Hepatocyte (in vitro differentiated cells): Measurements from ENCODE around the gene RGS18. TPM values are rescaled to one million over a fixed set of nuclear protein-coding genes. Genes with fewer than 3 reads are reported as not detected.

Experiments
- DNase-seq: peaks from one replicate; pipeline ENCODE4 v3.0.0-alpha.2; 2016; ENCODE audit warnings: low spot score
- H2AFZ ChIP-seq: fragments of 200-600 bp; sonication (generic); 2 replicates; pipeline ENCODE4 v1.6.0; 2016; ENCODE audit warnings: antibody characterized with exemption, mild to moderate bottlenecking
- H3K27ac ChIP-seq: fragments of 200-600 bp; sonication (generic); 2 replicates; pipeline ENCODE4 v1.5.1; 2016; ENCODE audit warnings: mild to moderate bottlenecking
- H3K27me3 ChIP-seq: fragments of 200-600 bp; sonication (generic); 2 replicates; pipeline ENCODE4 v1.6.1; 2016
- H3K36me3 ChIP-seq: fragments of 200-600 bp; sonication (generic); replicated peaks from 2 replicates; pipeline ENCODE4 v1.5.1; 2016; ENCODE audit warnings: low read depth; ENCODE audit not compliant: insufficient read depth
- H3K4me1 ChIP-seq: fragments of 200-600 bp; sonication (generic); 2 replicates; pipeline ENCODE4 v1.5.1; 2016; ENCODE audit warnings: mild to moderate bottlenecking, moderate library complexity; ENCODE audit not compliant: insufficient read depth
- H3K4me2 ChIP-seq: fragments of 200-600 bp; sonication (generic); 2 replicates; pipeline ENCODE4 v1.6.0; 2016
- H3K4me3 ChIP-seq: fragments of 200-600 bp; sonication (generic); 2 replicates; pipeline ENCODE4 v1.5.1; 2016; ENCODE audit warnings: mild to moderate bottlenecking
- H3K79me2 ChIP-seq: fragments of 200-600 bp; sonication (generic); 2 replicates; pipeline ENCODE4 v1.6.0; 2017; ENCODE audit warnings: mild to moderate bottlenecking
- H3K9me2 ChIP-seq: fragments of 200-600 bp; sonication (generic); replicated peaks from 2 replicates; pipeline ENCODE4 v1.6.0; 2017; ENCODE audit warnings: mild to moderate bottlenecking; ENCODE audit not compliant: insufficient read depth
- H3K9me3 ChIP-seq: fragments of 200-600 bp; sonication (generic); 2 replicates; pipeline ENCODE4 v1.5.1; 2016; ENCODE audit warnings: low read depth, mild to moderate bottlenecking
- H4K20me1 ChIP-seq: fragments of 200-600 bp; sonication (generic); 2 replicates; pipeline ENCODE4 v1.6.0; 2016; ENCODE audit warnings: mild to moderate bottlenecking; ENCODE audit not compliant: insufficient read depth, poor library complexity, severe bottlenecking
- EZH2 ChIP-seq: fragments of 200-600 bp; sonication (generic); IDR thresholded peaks from 2 replicates; pipeline ENCODE4 v1.6.1; 2016; ENCODE audit warnings: antibody characterized with exemption, mild to moderate bottlenecking, borderline replicate concordance
- EZH2phosphoT487 ChIP-seq: fragments of 200-600 bp; sonication (generic); IDR thresholded peaks from one replicate; pipeline ENCODE4 v1.6.1; 2018; ENCODE audit warnings: antibody characterized with exemption, mild to moderate bottlenecking, low read depth, moderate library complexity; ENCODE audit not compliant: unreplicated experiment, severe bottlenecking
- WGBS: methylation state at CpG from one replicate; pipeline ENCODE4 v1.1.6; 2016; ENCODE audit warnings: low lambda C conversion rate; ENCODE audit errors: missing lambda C conversion rate; 5-methylcytosine and 5-hydroxymethylcytosine counted together
- polyA plus RNA-seq: library from polyadenylated mRNA; unstranded; fragments of >200 nt; fragmentation: Nextera tagmentation; extraction: Ambion mirVana; gene quantifications from 2 replicates; pipeline ENCODE4 v1.2.1, GENCODE V29; 2016
- total RNA-seq: library from RNA; depleted of rRNA; stranded (reverse); fragments of >200 nt; gene quantifications from 2 replicates; pipeline ENCODE4 v1.2.3, GENCODE V29; 2014
- TF ChIP-seq, protein P1 (sequence below): fragments of 200-600 bp; sonication (generic); IDR thresholded peaks from 2 replicates; pipeline ENCODE4 v1.5.1; 2016; ENCODE audit warnings: antibody characterized with exemption, mild to moderate bottlenecking; ENCODE audit not compliant: poor library complexity

Gene RGS18
- total and polyA plus RNA-seq, 2 experiments from 2014 or later = 0.13 TPM; not detected in 1

DNA sequence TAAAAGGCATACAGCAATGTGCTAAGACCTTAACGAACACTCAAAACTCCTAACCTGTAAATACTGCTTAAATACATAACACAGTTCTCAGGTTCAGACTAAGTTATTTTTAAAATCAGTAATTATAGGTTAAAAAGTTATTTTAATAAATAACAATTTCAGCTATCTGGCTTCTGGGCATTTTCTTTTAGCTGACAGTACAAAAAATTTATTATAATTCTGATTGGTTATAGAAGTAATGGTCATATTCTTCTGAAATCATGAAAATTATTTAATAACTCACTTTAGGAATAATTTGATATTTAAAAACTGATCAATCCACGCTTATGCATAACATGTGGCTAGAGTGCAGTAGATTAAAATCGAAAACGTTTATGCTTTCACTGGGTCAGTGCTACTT is 10.7 kb downstream of the RGS18 start:
- no peak for DNase-seq
- H3K4me2 ChIP-seq = no peak overlapping the region
- no peak overlapping the region for H2AFZ ChIP-seq
- 91% methylated on average over 4 of the region's 4 CpGs for WGBS
- no peak overlapping the region for H3K27ac ChIP-seq
- H4K20me1 ChIP-seq = no peaks in the 10 kb centered on the region
- no peaks in the 10 kb centered on the region for H3K36me3 ChIP-seq
- TF ChIP-seq EZH2phosphoT487 (no peak), EZH2 (no peak)
- TF ChIP-seq, protein P1, sequence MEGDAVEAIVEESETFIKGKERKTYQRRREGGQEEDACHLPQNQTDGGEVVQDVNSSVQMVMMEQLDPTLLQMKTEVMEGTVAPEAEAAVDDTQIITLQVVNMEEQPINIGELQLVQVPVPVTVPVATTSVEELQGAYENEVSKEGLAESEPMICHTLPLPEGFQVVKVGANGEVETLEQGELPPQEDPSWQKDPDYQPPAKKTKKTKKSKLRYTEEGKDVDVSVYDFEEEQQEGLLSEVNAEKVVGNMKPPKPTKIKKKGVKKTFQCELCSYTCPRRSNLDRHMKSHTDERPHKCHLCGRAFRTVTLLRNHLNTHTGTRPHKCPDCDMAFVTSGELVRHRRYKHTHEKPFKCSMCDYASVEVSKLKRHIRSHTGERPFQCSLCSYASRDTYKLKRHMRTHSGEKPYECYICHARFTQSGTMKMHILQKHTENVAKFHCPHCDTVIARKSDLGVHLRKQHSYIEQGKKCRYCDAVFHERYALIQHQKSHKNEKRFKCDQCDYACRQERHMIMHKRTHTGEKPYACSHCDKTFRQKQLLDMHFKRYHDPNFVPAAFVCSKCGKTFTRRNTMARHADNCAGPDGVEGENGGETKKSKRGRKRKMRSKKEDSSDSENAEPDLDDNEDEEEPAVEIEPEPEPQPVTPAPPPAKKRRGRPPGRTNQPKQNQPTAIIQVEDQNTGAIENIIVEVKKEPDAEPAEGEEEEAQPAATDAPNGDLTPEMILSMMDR = no peak
- H3K4me1 ChIP-seq = no peaks in the 10 kb centered on the region
- H3K27me3 ChIP-seq = no peaks in the 10 kb centered on the region
- H3K79me2 ChIP-seq = no peaks in the 10 kb centered on the region
- no peaks in the 10 kb centered on the region for H3K9me3 ChIP-seq
- no peak overlapping the region for H3K4me3 ChIP-seq
- no peaks in the 10 kb centered on the region for H3K9me2 ChIP-seq

DNA sequence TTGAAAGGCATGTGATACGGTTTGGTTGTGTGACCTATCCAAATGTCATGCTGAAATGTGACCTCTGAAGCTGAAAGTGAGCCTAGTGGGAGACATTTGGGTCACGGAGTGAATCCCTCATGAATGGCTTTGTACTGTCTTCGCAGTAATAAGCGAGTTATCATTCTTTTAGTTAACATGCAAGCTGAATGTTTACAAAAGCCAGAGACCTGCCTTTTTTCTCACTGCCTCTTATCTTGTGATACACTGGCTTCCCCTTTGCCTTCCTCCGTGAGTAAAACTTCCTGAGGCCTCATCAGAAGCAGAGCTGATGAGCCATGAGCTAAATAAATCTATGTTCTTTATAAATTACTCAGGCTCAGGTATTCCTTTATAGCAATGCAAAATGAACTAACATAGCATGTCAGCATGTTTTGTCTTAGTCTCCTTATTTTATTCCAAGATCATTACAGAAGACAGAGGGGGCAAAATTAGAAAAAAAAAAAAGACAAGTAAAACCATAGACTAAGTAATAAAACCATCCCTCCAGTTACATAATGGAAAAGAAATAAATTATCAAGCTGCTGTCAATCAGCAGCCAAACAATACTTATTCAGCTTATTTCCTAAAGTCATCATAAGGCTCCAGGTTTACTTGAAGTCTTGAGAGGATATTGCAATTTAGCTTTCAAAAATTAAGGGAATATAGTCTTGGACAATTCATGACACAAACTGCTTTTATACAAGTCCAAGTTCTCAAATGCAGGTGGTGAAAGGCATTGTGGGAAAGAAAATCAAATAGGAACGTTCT is 12.1 kb downstream of the RGS18 start:
- Histone ChIP-seq H3K36me3 (no peaks in the 10 kb centered on the region), H3K4me3 (no peak overlapping the region), H3K9me2 (no peaks in the 10 kb centered on the region), H2AFZ (no peak overlapping the region), H4K20me1 (no peaks in the 10 kb centered on the region), H3K27ac (no peak overlapping the region), H3K27me3 (no peaks in the 10 kb centered on the region), H3K9me3 (no peaks in the 10 kb centered on the region), H3K79me2 (no peaks in the 10 kb centered on the region), H3K4me1 (no peaks in the 10 kb centered on the region), H3K4me2 (no peak overlapping the region)
- TF ChIP-seq, protein P1 = no peak
- TF ChIP-seq EZH2phosphoT487 (no peak), EZH2 (no peak)
- 31% methylated on average over 6 of the region's 6 CpGs for WGBS
- DNase-seq = no peak

DNA sequence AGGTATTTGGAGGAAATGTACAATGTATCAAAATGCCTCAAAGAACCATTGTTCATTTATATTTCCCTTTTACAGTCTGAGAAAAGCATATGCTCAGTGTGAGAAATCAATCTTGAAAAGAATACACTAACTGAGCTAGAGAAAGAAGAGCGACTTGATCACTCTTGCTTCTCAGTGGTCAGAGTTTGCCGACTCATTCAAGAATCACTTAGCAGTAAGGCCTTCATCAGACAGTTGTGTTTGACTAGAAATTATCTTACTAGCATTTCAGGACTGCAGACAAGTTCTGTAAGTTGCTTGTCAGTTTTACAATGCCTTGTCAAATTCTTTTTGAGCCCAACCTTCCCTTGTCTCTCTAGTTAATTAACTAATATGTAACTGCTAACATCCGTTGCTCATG is 12.9 kb downstream of the RGS18 start:
- no peak overlapping the region for H3K27ac ChIP-seq
- no peaks in the 10 kb centered on the region for H3K27me3 ChIP-seq
- no peaks in the 10 kb centered on the region for H3K4me1 ChIP-seq
- no peaks in the 10 kb centered on the region for H3K9me3 ChIP-seq
- no peaks in the 10 kb centered on the region for H3K9me2 ChIP-seq
- TF ChIP-seq, protein P1 = no peak
- no peak for TF ChIP-seq EZH2
- TF ChIP-seq EZH2phosphoT487 = no peak
- H4K20me1 ChIP-seq = no peaks in the 10 kb centered on the region
- H3K36me3 ChIP-seq = no peaks in the 10 kb centered on the region
- H3K4me2 ChIP-seq = no peak overlapping the region
- 61% methylated on average over 3 of the region's 3 CpGs for WGBS
- H3K79me2 ChIP-seq = no peaks in the 10 kb centered on the region
- no peak overlapping the region for H3K4me3 ChIP-seq
- no peak for DNase-seq
- no peak overlapping the region for H2AFZ ChIP-seq
